ENCODE measurements around the gene AOPEP. TPM values are rescaled to one million over a fixed set of nuclear protein-coding genes. Genes with fewer than 3 reads are reported as not detected.

The AOPEP gene
- total RNA-seq, 1 donor from 2014 or later = 25.8 TPM

DNA sequence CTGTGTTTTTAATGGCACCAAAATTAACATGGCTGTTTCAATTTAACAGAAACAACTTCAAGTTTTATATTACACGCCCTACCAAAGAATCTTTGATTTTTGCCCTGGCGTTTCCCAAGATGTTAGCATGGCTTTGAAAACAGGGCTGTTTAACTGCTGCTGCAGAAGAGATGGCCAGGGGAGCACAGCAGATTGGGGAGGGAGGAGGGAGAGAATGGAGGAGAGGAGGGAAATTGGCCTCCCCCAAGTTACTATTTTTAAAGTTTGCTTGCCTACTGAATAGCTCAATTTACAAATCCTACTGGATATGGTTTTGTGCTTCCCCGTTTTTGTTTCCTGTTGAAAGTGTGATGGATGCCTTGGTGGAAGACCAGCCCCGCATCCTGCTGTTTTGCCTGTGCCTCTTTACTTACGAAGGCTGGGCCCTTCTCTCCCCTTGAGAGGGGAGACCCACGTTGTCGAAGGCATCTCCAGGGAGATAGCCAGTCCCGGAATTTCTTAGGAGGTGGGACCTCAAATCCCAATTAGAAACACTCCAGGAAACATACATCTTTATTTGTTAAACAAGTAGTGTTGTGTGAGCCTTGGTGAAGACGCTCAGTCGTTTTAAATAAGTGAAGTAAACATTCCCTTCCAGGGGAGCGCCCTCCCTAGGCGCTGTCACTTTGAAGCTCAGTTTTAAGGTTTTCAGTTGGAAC, 98.6 kb downstream of the AOPEP start:
- H3K9me3 Mint-ChIP-seq (ENCODE audit: unreplicated experiment) = peaks cover 2% of the 10 kb centered on the region
- H3K4me3 Mint-ChIP-seq (ENCODE audit: unreplicated experiment) = no peak overlapping the region
- peaks cover 1% of the 10 kb centered on the region for H3K27me3 Mint-ChIP-seq (ENCODE audit: unreplicated experiment)
- TF ChIP-seq, protein P1, sequence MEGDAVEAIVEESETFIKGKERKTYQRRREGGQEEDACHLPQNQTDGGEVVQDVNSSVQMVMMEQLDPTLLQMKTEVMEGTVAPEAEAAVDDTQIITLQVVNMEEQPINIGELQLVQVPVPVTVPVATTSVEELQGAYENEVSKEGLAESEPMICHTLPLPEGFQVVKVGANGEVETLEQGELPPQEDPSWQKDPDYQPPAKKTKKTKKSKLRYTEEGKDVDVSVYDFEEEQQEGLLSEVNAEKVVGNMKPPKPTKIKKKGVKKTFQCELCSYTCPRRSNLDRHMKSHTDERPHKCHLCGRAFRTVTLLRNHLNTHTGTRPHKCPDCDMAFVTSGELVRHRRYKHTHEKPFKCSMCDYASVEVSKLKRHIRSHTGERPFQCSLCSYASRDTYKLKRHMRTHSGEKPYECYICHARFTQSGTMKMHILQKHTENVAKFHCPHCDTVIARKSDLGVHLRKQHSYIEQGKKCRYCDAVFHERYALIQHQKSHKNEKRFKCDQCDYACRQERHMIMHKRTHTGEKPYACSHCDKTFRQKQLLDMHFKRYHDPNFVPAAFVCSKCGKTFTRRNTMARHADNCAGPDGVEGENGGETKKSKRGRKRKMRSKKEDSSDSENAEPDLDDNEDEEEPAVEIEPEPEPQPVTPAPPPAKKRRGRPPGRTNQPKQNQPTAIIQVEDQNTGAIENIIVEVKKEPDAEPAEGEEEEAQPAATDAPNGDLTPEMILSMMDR (IDR thresholded peaks at IDR 0.05; ENCODE audit: partially characterized antibody, unreplicated experiment) = no peak
- peaks cover 7% of the 10 kb centered on the region for H3K36me3 Mint-ChIP-seq (ENCODE audit: unreplicated experiment)
- H3K27ac Mint-ChIP-seq (ENCODE audit: unreplicated experiment) = no peak overlapping the region
- DNase-seq = no peak
- peaks cover 16% of the 10 kb centered on the region for H3K4me1 Mint-ChIP-seq (ENCODE audit: low read depth, unreplicated experiment)

DNA sequence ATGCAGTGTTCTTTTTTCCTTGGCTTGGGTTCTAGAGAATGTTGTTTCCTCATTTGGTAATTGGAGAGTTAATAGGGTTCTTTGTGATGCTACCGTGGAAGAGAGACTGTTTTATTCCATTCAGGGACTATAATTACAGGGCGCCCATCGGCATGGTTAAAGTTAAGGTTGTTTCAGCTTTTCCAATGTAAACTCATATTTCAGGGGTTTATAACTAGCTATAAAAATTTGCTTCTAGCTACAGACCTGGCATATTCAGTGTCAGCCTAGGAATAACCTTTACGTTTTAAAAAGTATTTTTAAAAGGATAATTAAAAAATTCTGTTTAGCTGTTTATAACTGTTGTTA, 99.1 kb downstream of the AOPEP start:
- no peak overlapping the region for H3K4me3 Mint-ChIP-seq (ENCODE audit: unreplicated experiment)

DNA sequence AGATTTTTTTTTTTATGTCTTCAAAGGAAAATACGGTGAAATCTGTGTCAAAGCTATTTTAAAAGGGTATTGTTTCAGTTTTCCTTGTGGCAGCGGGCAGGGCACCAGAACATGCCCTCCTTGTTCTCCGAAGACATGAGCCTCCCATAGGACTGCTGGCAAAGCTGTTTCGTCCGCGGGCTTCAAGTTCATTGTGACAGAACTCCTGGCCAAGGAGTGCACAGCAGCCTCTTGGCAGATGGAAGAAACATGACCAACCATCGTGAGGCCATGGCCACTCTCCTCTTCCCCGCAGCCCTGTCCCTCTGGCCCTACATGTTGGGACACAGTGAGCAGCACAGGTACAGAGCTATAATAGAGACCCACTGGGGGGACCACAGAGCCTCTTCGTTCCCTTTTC, 99.5 kb downstream of the AOPEP start:
- no peak for DNase-seq
- Mint-ChIP-seq H3K27ac (ENCODE audit: unreplicated experiment) (no peak overlapping the region), H3K9me3 (ENCODE audit: unreplicated experiment) (peaks cover 1% of the 10 kb centered on the region), H3K27me3 (ENCODE audit: unreplicated experiment) (peaks cover 1% of the 10 kb centered on the region), H3K4me3 (ENCODE audit: unreplicated experiment) (no peak overlapping the region), H3K36me3 (ENCODE audit: unreplicated experiment) (peaks cover 9% of the 10 kb centered on the region), H3K4me1 (ENCODE audit: low read depth, unreplicated experiment) (peaks cover 15% of the 10 kb centered on the region)
- TF ChIP-seq, protein P1 (IDR thresholded peaks at IDR 0.05; ENCODE audit: partially characterized antibody, unreplicated experiment) = no peak

More for the DNA sequence above, 99.1 kb downstream of the AOPEP start:
- DNase-seq = no peak
- Mint-ChIP-seq H3K36me3 (ENCODE audit: unreplicated experiment) (peaks cover 9% of the 10 kb centered on the region), H3K27me3 (ENCODE audit: unreplicated experiment) (peaks cover 1% of the 10 kb centered on the region), H3K9me3 (ENCODE audit: unreplicated experiment) (peaks cover 2% of the 10 kb centered on the region), H3K27ac (ENCODE audit: unreplicated experiment) (no peak overlapping the region), H3K4me1 (ENCODE audit: low read depth, unreplicated experiment) (peaks cover 16% of the 10 kb centered on the region)
- TF ChIP-seq, protein P1 (IDR thresholded peaks at IDR 0.05; ENCODE audit: partially characterized antibody, unreplicated experiment) = no peak

DNA sequence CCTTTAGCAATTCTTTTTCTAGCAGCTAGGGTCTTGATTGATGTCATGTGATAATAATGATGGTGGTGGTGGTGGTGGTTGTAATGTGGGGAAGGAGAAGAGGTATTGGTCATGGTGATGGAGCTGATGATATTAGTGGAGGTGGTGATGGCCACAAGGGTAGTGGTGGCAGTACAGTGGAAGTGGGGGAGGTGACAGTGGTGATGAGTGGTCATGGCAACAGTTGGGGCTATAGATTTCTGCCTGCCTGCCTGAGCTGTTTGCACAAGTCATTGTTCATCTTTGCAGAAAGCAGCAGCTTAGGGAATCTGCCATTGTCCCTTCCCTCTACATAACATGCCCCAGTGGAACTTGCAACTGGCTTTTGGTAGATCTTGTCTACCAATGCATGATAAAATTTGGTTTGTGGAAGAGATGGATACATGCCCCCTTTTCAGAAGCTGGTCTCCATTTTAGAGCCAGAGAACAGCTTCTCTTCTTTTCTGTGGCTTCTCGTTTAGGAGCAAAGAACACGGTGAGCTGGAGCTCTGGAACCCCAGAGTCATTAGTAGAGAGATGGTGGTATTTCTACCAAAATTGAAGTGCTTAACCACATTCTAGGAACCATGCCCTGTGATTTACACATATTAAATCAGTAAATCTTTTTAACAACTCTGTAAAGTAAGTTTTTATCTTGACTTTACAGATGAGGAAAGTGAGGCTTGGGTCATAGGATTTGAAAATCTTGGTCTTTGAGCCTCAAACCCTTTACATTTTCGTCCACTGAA, 100.3 kb downstream of the AOPEP start:
- Mint-ChIP-seq H3K9me3 (ENCODE audit: unreplicated experiment) (no peaks in the 10 kb centered on the region), H3K4me3 (ENCODE audit: unreplicated experiment) (no peak overlapping the region), H3K27me3 (ENCODE audit: unreplicated experiment) (peaks cover 1% of the 10 kb centered on the region), H3K27ac (ENCODE audit: unreplicated experiment) (no peak overlapping the region), H3K36me3 (ENCODE audit: unreplicated experiment) (peaks cover 11% of the 10 kb centered on the region), H3K4me1 (ENCODE audit: low read depth, unreplicated experiment) (peaks cover 14% of the 10 kb centered on the region)
- no peak for DNase-seq
- TF ChIP-seq, protein P1 (IDR thresholded peaks at IDR 0.05; ENCODE audit: partially characterized antibody, unreplicated experiment) = no peak
